Fibroblast of peridontal ligament (primary cell): ENCODE data around the gene CYP4F2.
"Not testable (repeated sequence)": the region's sequence is repeated elsewhere in the genome, so short reads cannot be mapped to it uniquely, and the experiment has no call there.

Source experiments
- DNase-seq: peaks from one replicate; pipeline ENCODE4 v3.0.0-alpha.2; 2010; ENCODE audit errors: extremely low read depth

Gene CYP4F2

DNA sequence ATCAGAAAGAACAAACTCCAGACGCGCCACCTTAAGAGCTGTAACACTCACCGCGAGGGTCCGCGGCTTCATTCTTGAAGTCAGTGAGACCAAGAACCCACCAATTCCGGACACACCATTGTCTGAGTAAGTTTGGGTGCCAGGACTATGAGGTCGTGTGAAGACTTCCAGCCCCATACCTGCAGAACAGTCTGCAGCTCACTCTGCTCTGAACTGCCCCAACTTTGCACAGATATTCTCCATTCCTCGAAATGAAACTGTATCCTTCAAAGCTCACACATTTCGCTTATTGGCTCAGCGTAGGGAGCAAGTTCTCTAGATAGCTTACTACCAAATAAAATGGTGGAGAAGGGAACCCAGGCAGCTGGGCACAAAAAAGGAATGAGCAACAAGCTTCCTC lies 2.6 kb upstream of the CYP4F2 start:
- no peak for DNase-seq

DNA sequence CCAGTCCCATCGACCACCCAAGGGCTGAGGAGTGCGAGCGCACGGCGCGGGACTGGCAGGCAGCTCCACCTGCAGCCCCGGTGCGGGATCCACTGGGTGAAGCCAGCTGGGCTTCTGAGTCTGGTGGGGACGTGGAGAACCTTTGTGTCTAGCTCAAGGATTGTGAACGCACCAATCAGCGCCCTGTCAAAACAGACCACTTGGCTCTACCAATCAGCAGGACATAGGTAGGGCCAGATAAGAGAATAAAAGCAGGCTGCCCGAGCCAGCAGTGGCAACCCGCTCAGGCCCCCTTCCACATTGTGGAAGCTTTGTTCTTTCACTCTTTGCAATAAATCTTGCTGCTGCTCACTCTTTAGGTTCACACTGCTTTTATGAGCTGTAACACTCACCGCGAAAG lies 2.2 kb upstream of the CYP4F2 start:
- not testable (repeated sequence) for DNase-seq

- DNase-seq, result not testable (repeated sequence)
Measured at GRCh38 chr19:15899561-15899960, 1.7 kb upstream of the CYP4F2 start.

DNA sequence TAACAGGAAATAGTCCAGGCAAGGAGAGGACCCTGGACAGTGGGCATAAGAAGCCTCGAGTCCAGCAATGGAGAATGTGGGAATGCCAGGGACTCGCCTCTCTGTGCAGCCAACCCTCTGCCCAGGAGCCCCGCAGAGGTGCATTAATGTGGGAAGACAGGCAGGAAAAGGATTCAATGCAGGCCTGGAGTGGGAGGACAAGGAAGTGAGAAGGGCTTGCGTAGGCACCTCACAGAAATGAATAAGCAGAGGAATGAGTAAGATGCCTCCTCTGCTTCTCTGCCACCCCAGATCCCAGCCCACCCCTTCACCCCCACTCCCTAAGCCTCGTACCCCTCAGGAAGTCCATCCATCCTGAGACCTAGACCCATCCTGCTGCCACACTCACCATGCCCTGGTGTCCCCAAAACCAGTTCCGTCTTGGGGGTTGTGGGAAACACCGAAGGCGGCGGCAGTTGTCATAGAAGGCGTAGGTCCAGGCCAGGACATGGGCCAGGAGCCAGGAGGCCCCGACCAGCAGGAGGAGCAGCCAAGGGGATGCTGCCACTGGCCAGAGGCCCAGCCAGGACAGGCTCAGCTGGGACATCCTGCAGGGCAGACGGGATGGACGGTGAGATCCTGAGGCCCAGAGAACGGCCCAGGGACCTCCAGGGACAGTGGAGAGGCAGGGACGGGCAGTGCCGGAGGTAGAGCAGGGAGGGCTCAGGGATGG lies 692 bp downstream of the CYP4F2 start:
- no peak for DNase-seq

DNA sequence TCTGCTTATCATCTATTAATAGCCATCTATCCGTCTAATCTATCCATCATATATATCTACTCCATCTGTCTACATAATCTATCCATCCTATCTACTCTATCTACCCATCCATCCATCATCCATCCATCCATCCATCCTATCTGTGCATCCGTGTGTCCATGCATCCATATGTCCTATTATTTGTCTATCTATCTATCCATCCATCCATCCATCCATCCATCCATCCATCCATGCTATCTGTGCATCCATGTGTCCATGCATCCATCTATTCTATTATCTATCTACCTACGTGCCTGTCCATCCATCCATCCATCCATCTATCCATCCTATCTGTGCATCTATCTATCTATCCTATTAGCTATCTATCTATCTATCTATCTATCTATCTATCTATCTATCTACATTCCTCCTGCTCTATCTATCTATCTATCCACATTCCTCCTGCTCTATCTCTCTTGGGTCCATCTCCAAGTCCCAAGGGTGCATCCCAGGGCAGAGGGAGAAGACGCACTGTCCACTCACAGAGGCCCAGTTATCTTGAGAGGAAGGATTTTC lies 1.9 kb downstream of the CYP4F2 start:
- DNase-seq, result no peak

DNA sequence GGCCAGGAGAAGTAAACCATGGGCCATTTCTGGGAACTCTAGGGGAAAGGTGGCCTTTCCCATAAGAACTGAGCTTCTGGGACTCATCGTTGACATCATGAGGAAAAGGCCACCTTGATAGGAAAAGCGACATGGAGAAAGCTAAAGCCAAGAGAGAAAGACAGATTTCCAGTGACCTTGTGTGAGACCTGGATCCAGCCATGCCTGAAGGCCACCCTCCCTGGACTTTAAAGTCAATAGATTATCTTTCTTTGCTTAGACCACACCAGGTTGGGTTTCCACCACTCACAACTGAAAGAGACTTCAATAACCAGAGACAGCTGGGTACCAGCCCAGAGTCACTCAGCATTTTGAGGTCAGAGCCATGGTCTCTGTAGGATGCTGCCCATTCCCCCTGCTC lies 3.5 kb downstream of the CYP4F2 start:
- DNase-seq, result no peak

GRCh38 chr19:15893477-15893876 lies 4.4 kb downstream of the CYP4F2 start:
- no peak for DNase-seq

DNA sequence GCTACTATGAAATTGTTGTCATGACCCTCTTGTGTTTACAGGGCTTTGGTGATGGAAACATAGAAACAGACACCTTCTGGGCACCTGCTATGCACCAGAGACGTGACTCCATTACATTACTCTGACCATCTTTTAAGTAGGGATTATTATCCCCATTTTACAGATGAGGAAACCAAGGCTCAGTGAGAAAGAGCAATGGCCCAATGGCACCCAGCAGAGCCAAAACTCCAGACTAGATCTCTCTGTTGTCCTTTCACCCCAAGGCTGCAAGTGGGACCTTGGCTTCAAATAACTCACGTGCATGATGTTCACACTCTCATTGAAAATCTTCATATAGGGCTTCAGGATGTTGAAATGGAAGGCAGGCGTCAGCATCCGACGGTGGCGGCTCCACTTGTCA lies 5.9 kb downstream of the CYP4F2 start:
- no peak for DNase-seq

DNA sequence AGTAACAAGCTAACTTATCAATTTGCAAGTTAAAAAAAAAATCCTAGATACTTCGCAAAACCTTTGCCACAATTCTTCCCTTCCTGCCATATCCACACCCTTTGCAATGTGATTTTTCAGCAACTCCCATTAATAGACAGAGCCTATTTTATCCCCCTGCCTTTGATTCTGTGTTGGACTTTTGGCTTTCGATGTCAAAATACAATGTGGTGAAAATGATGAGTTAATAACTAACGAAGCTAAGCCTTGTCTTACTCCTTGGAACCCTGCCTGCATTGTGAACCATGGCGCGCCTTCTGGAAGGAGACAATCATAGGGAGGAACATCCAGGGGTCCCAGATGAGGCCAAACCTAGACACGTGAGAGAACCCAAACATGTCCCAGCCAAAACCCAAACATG lies 6.4 kb downstream of the CYP4F2 start:
- no peak for DNase-seq

GRCh38 chr19:15889339-15889738 lies 8.5 kb downstream of the CYP4F2 start:
- not testable (repeated sequence) for DNase-seq

DNA sequence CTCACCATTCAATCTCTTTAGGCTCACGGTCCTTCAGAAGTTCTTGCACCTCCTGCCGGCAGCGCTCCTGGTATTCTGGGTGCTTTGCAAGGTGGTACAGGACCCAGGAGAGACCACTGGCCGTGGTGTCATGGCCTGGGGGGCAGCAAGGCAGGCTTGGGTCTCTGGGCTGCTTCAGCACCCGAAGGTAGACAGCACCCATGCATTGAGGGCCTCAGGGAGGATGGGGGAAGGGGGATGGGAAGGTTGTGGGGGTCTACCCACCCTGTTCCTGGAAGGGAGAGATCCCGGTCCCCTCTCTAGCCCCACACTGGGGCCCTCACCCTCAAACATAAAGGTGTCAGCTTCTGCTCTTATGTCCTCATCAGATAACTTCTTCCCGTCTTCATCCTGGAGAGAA lies 12.0 kb downstream of the CYP4F2 start:
- DNase-seq, result no peak

- no peak for DNase-seq
Measured at GRCh38 chr19:15885167-15885566, 12.7 kb downstream of the CYP4F2 start.

GRCh38 chr19:15883329-15883728 lies 14.5 kb downstream of the CYP4F2 start:
- not testable (repeated sequence) for DNase-seq

DNA sequence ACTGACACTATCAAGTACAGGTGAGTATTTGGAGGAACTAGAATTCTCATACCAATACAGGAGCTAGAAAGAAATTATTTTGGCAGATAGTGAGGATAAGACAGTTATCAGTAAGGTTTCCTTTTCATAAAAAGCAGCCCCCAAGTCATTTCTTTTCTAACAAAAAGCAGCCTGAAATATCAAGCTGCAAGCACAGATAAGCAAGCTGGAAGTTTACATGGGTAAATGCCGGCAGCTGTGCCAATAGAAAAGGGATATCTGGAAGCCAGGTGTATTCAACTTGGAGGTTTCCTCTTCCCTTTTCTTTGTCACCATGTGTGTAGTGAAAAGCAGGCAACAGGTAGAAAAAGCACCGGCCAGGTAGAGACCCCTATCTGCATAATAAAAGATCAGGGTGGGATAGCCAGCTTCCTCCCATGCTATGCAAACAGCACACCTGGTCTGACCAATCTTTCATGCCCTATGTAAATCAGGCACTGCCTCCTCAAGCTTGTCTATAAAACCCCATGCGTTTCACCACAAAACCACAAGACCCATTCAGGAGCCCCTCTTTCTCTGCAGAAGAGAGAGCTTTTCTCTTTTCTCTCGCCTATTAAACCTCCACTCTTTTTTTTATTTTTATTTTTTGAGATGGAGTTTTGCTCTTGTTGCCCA lies 22.9 kb downstream of the CYP4F2 start:
- DNase-seq, result no peak

DNA sequence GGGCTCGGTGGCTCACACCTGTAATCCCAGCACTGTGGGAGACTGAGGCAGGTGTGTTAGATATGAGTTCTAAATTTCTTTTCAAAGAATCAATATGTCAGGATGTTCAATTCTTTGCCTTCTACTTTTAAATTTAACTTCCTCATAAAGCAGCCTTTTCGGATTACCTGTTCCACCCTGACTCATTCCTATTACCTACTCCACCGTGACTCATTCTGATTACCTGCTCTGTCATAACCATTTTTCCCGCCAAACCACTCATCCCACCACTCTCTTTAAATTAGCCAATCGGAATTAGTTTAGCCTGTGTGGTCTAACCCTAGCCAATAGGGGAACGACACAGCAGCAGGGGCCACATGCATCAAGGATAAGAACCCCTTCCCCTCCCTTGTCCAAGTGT lies 24.1 kb downstream of the CYP4F2 start:
- not testable (repeated sequence) for DNase-seq

DNA sequence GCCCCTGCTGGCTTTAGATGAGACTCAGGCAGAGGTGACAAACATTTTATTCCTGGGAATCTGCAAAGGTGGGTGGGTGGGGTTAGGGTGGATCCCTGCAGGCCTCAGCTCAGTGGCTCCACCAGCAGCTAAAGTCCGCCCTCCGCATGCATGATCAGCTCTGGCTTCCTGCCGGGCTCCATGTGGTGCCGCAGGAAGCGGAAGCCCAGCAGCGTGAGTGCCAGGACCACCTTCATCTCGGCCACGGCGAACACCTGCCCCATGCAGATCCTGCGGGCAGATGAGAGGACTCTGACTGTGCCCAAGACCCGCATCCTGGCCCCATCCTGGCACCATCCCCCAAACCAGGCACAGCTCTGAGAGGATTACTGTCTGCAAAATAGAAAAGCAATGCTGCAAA lies 26.3 kb downstream of the CYP4F2 start:
- DNase-seq, result no peak

DNA sequence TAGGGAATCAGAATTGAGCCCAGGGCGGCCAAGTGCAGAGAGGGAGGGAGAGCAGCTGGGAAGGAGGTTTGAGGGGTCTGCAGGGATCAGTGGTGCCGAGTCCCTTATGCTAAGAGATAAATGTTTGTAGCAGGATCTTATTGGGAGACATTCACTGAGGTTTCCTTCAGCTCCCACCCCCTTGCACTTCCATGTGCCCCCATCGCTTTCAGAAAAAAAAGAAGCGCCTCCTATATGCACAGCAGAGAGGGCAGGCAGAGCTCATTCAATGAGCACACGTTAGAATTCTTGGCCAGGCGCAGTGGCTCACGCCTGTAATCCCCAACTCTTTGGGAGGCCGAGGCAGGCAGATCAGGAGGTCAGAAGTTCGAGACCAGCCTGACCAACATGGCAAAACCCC lies 28.0 kb downstream of the CYP4F2 start:
- no peak for DNase-seq

DNA sequence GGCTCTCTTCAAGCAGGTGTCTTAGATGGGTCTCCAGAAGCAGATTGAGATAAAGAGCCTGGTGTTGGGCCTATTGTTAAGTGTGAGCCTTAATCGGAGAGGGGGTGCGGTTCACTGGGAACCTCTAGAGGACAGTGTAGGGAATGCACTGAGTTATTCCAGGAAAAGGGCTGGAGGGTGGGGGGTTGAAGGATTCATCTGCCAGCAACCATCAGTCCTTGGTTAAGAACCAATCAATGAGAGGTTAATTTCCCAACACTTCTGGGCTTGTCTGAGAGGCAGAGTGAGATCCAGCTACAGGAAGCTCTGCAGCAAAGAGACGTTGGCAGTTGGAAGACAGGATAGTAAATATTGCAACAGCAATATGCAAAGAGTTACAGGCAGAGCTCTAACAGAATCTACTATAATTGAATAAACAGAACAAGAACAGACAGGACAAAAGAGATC lies 28.7 kb downstream of the CYP4F2 start:
- DNase-seq, result peak; percentile 1

- DNase-seq, result no peak
Measured at GRCh38 chr19:15866636-15867035, 31.2 kb downstream of the CYP4F2 start.

DNA sequence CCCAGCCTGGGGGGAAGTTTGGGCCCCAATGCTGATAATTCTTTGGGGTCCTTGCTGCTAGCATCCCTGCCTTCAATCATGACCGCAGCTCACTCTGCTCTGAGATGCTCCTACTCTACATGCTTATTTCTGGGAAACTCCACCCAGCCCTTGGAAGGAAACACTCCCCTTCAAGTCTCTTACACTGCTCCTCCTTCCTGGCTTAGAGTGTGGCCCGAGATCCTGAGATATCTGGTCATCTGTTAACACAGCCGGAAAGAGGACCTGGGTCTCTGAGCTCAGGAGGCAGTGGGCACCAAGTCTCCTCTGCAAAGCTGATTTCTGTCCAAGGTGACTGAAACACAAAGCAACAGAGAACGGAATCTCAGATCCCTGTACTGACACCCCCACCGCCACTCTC lies 33.0 kb downstream of the CYP4F2 start:
- DNase-seq, result no peak

DNA sequence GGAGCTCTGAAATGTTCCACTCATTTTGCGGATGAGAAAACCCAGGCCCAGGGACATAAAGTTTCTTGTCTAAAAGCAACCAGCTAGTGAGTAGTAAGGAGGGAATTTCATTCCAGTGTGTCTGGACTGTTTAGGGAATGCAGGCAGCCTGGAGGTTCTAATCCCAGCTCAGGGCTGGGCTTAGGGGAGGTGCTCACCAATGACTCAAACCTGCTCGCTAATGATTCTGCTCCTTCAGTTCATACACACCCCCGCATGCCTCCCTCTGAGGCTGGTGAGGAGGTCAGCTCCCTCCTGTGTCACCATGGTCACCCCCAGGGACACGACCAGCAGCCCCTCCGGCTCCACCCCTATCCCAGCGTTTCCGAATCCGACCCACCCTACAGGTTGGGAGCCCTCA lies 34.6 kb downstream of the CYP4F2 start:
- DNase-seq, result no peak

GRCh38 chr19:15862444-15862843 lies 35.4 kb downstream of the CYP4F2 start:
- no peak for DNase-seq

DNA sequence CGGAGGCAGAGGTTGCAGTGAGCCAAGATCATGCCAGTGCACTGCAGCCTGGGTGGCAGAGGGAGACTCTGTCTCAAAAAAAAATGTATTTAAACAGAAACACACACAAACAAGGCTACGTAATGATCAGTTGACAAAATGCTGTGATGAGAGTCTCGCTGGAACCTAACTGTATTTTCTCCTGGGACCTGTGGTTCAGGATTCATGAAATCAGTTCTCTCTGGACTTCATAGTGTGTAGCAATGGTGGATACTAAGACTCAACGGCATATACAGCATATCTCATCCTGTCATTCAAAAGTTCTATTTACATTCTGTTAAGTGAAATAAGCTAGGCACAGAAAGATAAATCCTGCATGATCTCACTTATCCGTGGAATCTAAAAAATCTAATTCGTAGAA lies 37.4 kb downstream of the CYP4F2 start:
- DNase-seq, result no peak
